CD4-positive, alpha-beta T cell (primary cell): ENCODE measurements around the gene GOLGA6L10. TPM values are rescaled to one million over a fixed set of nuclear protein-coding genes. Genes with fewer than 3 reads are reported as not detected.
"Not testable (repeated sequence)": the region's sequence is repeated elsewhere in the genome, so short reads cannot be mapped to it uniquely, and the experiment has no call there.

Experiments used
- ATAC-seq: fragments of 200-7000 bp; cut with Tn5 transposase; one replicate; pipeline ENCODE4 v1.10.0; 2022; ENCODE audit warnings: mild to moderate bottlenecking; ENCODE audit not compliant: poor library complexity
- CTCF ChIA-PET: fragments of 350-600 bp; sonication (Branson Sonifier 250); formaldehyde crosslinking; loops from one replicate; lab custom pipeline; 2021; ENCODE audit warnings: antibody characterized with exemption, inconsistent platforms; lab: Charles Lee
- POLR2A ChIA-PET: fragments of 350-600 bp; sonication (Branson Sonifier 250); formaldehyde crosslinking; loops from one replicate; lab custom pipeline; 2021; ENCODE audit warnings: antibody characterized with exemption, inconsistent platforms; lab: Charles Lee
- DNase-seq, 14 experiments: peaks; one replicate each; pipeline ENCODE4 v3.0.0-alpha.2; 2013 to 2020; ENCODE audit warnings: mixed read lengths in 2 of 14
- H3K27ac ChIP-seq, 2 donors: one replicate each; pipeline versions ENCODE4 v1.5.1 to v1.7.0; 2013; ENCODE audit warnings: low read length in 2 of 2, low read depth in 1 of 2, mild to moderate bottlenecking in 1 of 2
- H3K27me3 ChIP-seq, 2 experiments: 1 replicate in 1 of 2; 2 replicates in 1 of 2; pipeline versions ENCODE4 v1.6.1 to v1.7.0; 2013; ENCODE audit warnings: low read length in 2 of 2, control low read depth in 1 of 2, mild to moderate bottlenecking in 1 of 2, moderate library complexity in 1 of 2; ENCODE audit not compliant: insufficient read depth in 2 of 2, control insufficient read depth in 1 of 2
- H3K36me3 ChIP-seq: one replicate; pipeline ENCODE4 v1.6.1; 2013; ENCODE audit warnings: low read length, control low read depth; ENCODE audit not compliant: insufficient read depth
- H3K4me1 ChIP-seq: one replicate; pipeline ENCODE4 v1.6.1; 2013; ENCODE audit warnings: low read length, control low read depth; ENCODE audit not compliant: insufficient read depth
- H3K4me3 ChIP-seq: one replicate; pipeline ENCODE4 v1.5.1; 2013; ENCODE audit warnings: mild to moderate bottlenecking, low read length, moderate library complexity
- H3K9me3 ChIP-seq, 2 experiments: 1 replicate in 1 of 2; 2 replicates in 1 of 2; pipeline versions ENCODE4 v1.6.1 to v1.7.0; 2013; ENCODE audit warnings: low read length in 2 of 2, mild to moderate bottlenecking in 2 of 2, control low read depth in 1 of 2, moderate library complexity in 1 of 2; ENCODE audit not compliant: control insufficient read depth in 1 of 2, insufficient read depth in 1 of 2
- H3K27ac Mint-ChIP-seq: one replicate; pipeline ENCODE4 v1.8.0; 2020; ENCODE audit warnings: mixed read lengths
- H3K27me3 Mint-ChIP-seq: one replicate; pipeline ENCODE4 v1.8.0; 2021; ENCODE audit warnings: mixed read lengths
- H3K36me3 Mint-ChIP-seq: one replicate; pipeline ENCODE4 v1.8.0; 2021; ENCODE audit warnings: low read depth, mixed read lengths
- H3K4me1 Mint-ChIP-seq: one replicate; pipeline ENCODE4 v1.8.0; 2021; ENCODE audit warnings: low read depth, mixed read lengths
- H3K4me3 Mint-ChIP-seq: one replicate; pipeline ENCODE4 v1.8.0; 2020; ENCODE audit warnings: mild to moderate bottlenecking, mixed read lengths
- H3K9me3 Mint-ChIP-seq: one replicate; pipeline ENCODE4 v1.8.0; 2020; ENCODE audit warnings: mixed read lengths
- CTCF ChIP-seq: fragments of 200-600 bp; IDR thresholded peaks from one replicate; pipeline ENCODE4 v1.8.0; 2022; ENCODE audit warnings: antibody characterized with exemption, mild to moderate bottlenecking
- intact Hi-C, 2 experiments: fragments of 100-400 bp; cut with DNase I in 1 of 2; cut with micrococcal nuclease in 1 of 2; formaldehyde crosslinking; loops; one replicate each; pipeline versions ENCODE4 v1.15.1 to v1.9.0; 2023 to 2025; cut with DNase I, micrococcal nuclease
- polyA plus RNA-seq, 2 donors: library from polyadenylated mRNA; unstranded; fragments of 120-200 nt; gene quantifications; one replicate each; pipeline ENCODE4 v1.2.1, GENCODE V29; 2013
- total RNA-seq, 174 experiments: library from RNA in 2 of 174; stranded (reverse) in 2 of 174; gene quantifications; one replicate each; pipeline ENCODE4 v1.2.3 and lab custom pipeline; 2021 to 2026

The GOLGA6L10 gene
- 1 to 10 TPM in 1 of 2 experiments, under 1 TPM in 1; 0.93 to 1.1 TPM for total RNA-seq
- polyA plus RNA-seq (2013, experiment 1 of 2) = 2.0 TPM
- polyA plus RNA-seq (2013, experiment 2 of 2) = 2.7 TPM
- 0 to 2.4 (median 0.50) reads per million in 172 experiments for total RNA-seq (lab: John Stamatoyannopoulos, UW)

- CTCF ChIA-PET, intact Hi-C loops, POLR2A ChIA-PET: not testable (repeated sequence)
Observed at GRCh38 chr15:82349375-82349774, at the start of gene GOLGA6L10. GOLGA6L10 (minus strand) TSS chr15:82349475; CDS start chr15:82349375, 100 bp downstream.

GRCh38 chr15:82398785-82399184, 49.5 kb upstream of the GOLGA6L10 start:
- Histone ChIP-seq H3K4me3 (no peak overlapping the region), H3K27ac (no peak overlapping the region), H3K27me3 (no peaks in the 10 kb centered on the region), H3K4me1 (no peaks in the 10 kb centered on the region), H3K9me3 (no peaks in the 10 kb centered on the region), H3K36me3 (no peaks in the 10 kb centered on the region)
- no peak for TF ChIP-seq CTCF
- ChIA-PET CTCF (no interaction called here), POLR2A (no interaction called here)
- Mint-ChIP-seq H3K9me3 (no peaks in the 10 kb centered on the region), H3K4me1 (peaks cover 8% of the 10 kb centered on the region), H3K36me3 (no peaks in the 10 kb centered on the region), H3K27me3 (no peaks in the 10 kb centered on the region), H3K4me3 (no peak overlapping the region), H3K27ac (no peak overlapping the region)
- no peak for DNase-seq
- intact Hi-C loops = no loop called here
- ATAC-seq = no peak

More at GRCh38 chr15:82349375-82349774, at the start of gene GOLGA6L10:
- not testable (repeated sequence) for H3K9me3 Mint-ChIP-seq, H3K4me3 Mint-ChIP-seq, H3K4me3 ChIP-seq, H3K4me1 Mint-ChIP-seq, H3K27me3 Mint-ChIP-seq, H3K36me3 ChIP-seq, DNase-seq, H3K4me1 ChIP-seq, H3K36me3 Mint-ChIP-seq, ATAC-seq, H3K27ac ChIP-seq, H3K9me3 ChIP-seq, H3K27ac Mint-ChIP-seq, H3K27me3 ChIP-seq

GRCh38 chr15:82397817-82398216, 48.5 kb upstream of the GOLGA6L10 start:
- no peaks in the 10 kb centered on the region for H3K9me3 ChIP-seq
- no peak overlapping the region for H3K27ac ChIP-seq
- Mint-ChIP-seq H3K9me3 (no peaks in the 10 kb centered on the region), H3K27me3 (no peaks in the 10 kb centered on the region), H3K4me1 (peaks cover 8% of the 10 kb centered on the region), H3K36me3 (no peaks in the 10 kb centered on the region), H3K4me3 (no peak overlapping the region), H3K27ac (no peak overlapping the region)
- no peak for ATAC-seq
- intact Hi-C loops = no loop called here
- ChIA-PET CTCF (no interaction called here), POLR2A (no interaction called here)
- H3K4me3 ChIP-seq = no peak overlapping the region
- no peak for TF ChIP-seq CTCF
- H3K36me3 ChIP-seq = no peaks in the 10 kb centered on the region
- no peaks in the 10 kb centered on the region for H3K27me3 ChIP-seq
- no peaks in the 10 kb centered on the region for H3K4me1 ChIP-seq
- no peak for DNase-seq

- H3K27me3 Mint-ChIP-seq, H3K9me3 ChIP-seq, POLR2A ChIA-PET, ATAC-seq, CTCF ChIA-PET, H3K4me3 ChIP-seq, H3K27ac Mint-ChIP-seq, H3K9me3 Mint-ChIP-seq, H3K4me1 ChIP-seq, intact Hi-C loops, H3K4me3 Mint-ChIP-seq, H3K36me3 Mint-ChIP-seq, H3K27ac ChIP-seq, H3K36me3 ChIP-seq, H3K27me3 ChIP-seq, DNase-seq: not testable (repeated sequence)
- H3K4me1 Mint-ChIP-seq = peaks cover 13% of the 10 kb centered on the region
Observed at GRCh38 chr15:82395788-82396187, 46.5 kb upstream of the GOLGA6L10 start.
